H1 (cell line): ENCODE results near the gene CHN2.

Source experiments
- CHD2 ChIP-seq: IDR thresholded peaks from 2 replicates; pipeline ENCODE4 v1.6.1; 2012; ENCODE audit warnings: low read length, improper control_type of control experiment
- SRF ChIP-seq: IDR thresholded peaks from 2 replicates; pipeline ENCODE4 v1.6.1; 2011; ENCODE audit warnings: mild to moderate bottlenecking, low read depth, low read length, moderate library complexity
- TBP ChIP-seq: IDR thresholded peaks from 2 replicates; pipeline ENCODE4 v1.6.1; 2011; ENCODE audit warnings: low read depth, low read length, improper control_type of control experiment

- TF ChIP-seq CHD2 (no peak), SRF (no peak), TBP (no peak)
Measured at GRCh38 chr7:29304756-29305155, 110.2 kb downstream of the CHN2 start.
